Mucosa of descending colon (tissue), 3 donors: Measurements from ENCODE around the gene SPINK4. TPM values are rescaled to one million over a fixed set of nuclear protein-coding genes. Genes with fewer than 3 reads are reported as not detected.
A peak's percentile ranks its signal among the peaks of the same experiment; 100 is the strongest.

Source experiments
- ATAC-seq: fragments of 200-7000 bp; cut with Tn5 transposase; one replicate; pipeline ENCODE4 v1.9.1; 2020; ENCODE audit warnings: mild to moderate bottlenecking, moderate library complexity
- DNase-seq, 3 donors: peaks; one replicate each; pipeline ENCODE4 v3.0.0-alpha.2; 2020
- H3K36me3 ChIP-seq: fragments of 200-600 bp; one replicate; pipeline ENCODE4 v1.8.0; 2021; ENCODE audit warnings: low read depth, mild to moderate bottlenecking
- H3K4me1 ChIP-seq: fragments of 200-600 bp; one replicate; pipeline ENCODE4 v1.8.0; 2021; ENCODE audit warnings: low read depth, mild to moderate bottlenecking
- H3K4me3 ChIP-seq: fragments of 200-600 bp; one replicate; pipeline ENCODE4 v1.8.0; 2021; ENCODE audit warnings: mild to moderate bottlenecking
- H3K9me3 ChIP-seq: fragments of 200-600 bp; one replicate; pipeline ENCODE4 v1.8.0; 2021; ENCODE audit warnings: mild to moderate bottlenecking
- intact Hi-C, 2 donors: fragments of 100-400 bp; cut with DNase I in 1 of 2; cut with micrococcal nuclease in 1 of 2; formaldehyde crosslinking; loops; one replicate each; pipeline versions ENCODE4 v1.11.0 to v1.11.1; 2022; cut with DNase I, micrococcal nuclease
- long read RNA-seq, 2 donors: library from polyadenylated mRNA; unstranded; transcript quantifications; one replicate each; pipeline ENCODE4 v2.0.0, GENCODE V29; 2019 to 2021
- total RNA-seq, 3 donors: library from RNA; stranded (reverse); fragmentation: NEBNext Ultra II Directional in 2 of 3; extraction: Animal tissue kit (Norgen Biotek cat#: 25700) in 2 of 3; gene quantifications; one replicate each; pipeline versions ENCODE4 v1.2.1 to v1.2.4, GENCODE V29; 2021 to 2023
- TF ChIP-seq, protein P1 (sequence below): fragments of 200-600 bp; IDR thresholded peaks from one replicate; pipeline ENCODE4 v1.8.0; 2022; ENCODE audit warnings: antibody characterized with exemption, mild to moderate bottlenecking
- donor health status: DM: no; HTN: no; CAD: no; lungs with moderate emphysema.
- donor health status: DM: no; HTN: no; CAD: no.
- donor health status: DM: no; HTN: yes; CAD: no.

The SPINK4 gene, protein sequence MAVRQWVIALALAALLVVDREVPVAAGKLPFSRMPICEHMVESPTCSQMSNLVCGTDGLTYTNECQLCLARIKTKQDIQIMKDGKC
- 10 to 100 TPM; 13.2 to 85.2 (median 33.3) TPM for total RNA-seq
- long read RNA-seq, donor 1, partial matches to known transcripts, result 0 of 1 reads
- long read RNA-seq, donor 1, other reads (novel, unspliced or antisense), result 0 of 1 reads
- long read RNA-seq, donor 2, transcript SPINK4-201 (4 exons, 402 nt), result major isoform, 34 of 34 reads
- long read RNA-seq, donor 2, partial matches to known transcripts, result 0 of 34 reads
- long read RNA-seq, donor 2, other reads (novel, unspliced or antisense), result 0 of 34 reads

- ATAC-seq, result peak; percentile 71
- TF ChIP-seq, protein P1, sequence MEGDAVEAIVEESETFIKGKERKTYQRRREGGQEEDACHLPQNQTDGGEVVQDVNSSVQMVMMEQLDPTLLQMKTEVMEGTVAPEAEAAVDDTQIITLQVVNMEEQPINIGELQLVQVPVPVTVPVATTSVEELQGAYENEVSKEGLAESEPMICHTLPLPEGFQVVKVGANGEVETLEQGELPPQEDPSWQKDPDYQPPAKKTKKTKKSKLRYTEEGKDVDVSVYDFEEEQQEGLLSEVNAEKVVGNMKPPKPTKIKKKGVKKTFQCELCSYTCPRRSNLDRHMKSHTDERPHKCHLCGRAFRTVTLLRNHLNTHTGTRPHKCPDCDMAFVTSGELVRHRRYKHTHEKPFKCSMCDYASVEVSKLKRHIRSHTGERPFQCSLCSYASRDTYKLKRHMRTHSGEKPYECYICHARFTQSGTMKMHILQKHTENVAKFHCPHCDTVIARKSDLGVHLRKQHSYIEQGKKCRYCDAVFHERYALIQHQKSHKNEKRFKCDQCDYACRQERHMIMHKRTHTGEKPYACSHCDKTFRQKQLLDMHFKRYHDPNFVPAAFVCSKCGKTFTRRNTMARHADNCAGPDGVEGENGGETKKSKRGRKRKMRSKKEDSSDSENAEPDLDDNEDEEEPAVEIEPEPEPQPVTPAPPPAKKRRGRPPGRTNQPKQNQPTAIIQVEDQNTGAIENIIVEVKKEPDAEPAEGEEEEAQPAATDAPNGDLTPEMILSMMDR, result no peak
- Histone ChIP-seq H3K4me3 (no peak within 1 kb of the TSS), H3K9me3 (no peaks in the 10 kb centered on the region), H3K36me3 (no peaks in the 10 kb centered on the region), H3K4me1 (peaks cover 9% of the 10 kb centered on the region)
- DNase-seq, result no peak
- intact Hi-C loops, result no loop called here
These were observed at the start of gene SPINK4 for GRCh38 chr9:33239921-33240320. SPINK4 (plus strand) TSS chr9:33240167; CDS start chr9:33240209, 42 bp downstream.

DNA sequence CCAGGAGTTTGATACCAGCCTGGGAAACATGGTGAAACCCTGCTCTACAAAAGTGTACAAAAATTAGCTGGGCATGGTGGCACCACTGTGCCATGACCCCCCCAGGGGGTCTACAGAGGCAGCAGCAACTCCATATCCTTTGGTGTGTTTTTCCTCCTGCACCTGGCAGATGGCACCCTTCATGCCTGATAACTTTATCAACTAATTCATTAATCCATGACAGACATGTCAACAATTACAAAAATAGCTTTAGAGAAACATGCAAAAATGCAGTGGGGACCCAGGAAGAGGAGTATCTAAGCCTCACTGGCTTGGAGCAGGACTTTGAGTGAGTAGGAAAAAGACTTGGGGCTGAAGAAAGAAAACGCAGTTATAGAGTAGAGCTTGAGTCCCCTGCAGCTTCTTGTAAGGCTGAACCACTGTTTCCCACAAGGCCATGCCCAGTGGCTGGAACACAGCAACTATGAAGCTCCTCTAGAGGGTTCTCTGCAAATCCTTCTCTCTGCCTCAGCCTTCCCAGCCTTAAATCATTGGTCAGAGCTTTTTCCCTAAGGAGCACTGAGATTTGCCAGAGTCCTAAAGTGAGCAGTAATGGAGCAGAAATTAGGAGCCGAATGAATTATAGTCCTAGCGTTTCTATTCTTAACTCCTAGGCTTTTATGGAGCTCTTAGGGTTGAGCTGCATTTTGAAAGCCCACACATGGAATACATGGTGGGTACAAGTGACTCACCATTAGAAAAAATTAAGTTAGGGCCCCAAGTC lies 47.3 kb upstream of the SPINK4 start:
- DNase-seq, result no peak

GRCh38 chr9:33193818-33194217 lies 46.1 kb upstream of the SPINK4 start:
- TF ChIP-seq, protein P1, result no peak
- peak; percentile 54 for ATAC-seq
- Histone ChIP-seq H3K4me3 (no peak overlapping the region), H3K36me3 (no peaks in the 10 kb centered on the region), H3K9me3 (no peaks in the 10 kb centered on the region), H3K4me1 (no peaks in the 10 kb centered on the region)
- intact Hi-C loops, result no loop called here
- DNase-seq, result no peak

More for the DNA sequence above, 47.3 kb upstream of the SPINK4 start:
- Histone ChIP-seq H3K4me1 (no peaks in the 10 kb centered on the region), H3K4me3 (no peak overlapping the region), H3K36me3 (no peaks in the 10 kb centered on the region), H3K9me3 (no peaks in the 10 kb centered on the region)
- TF ChIP-seq, protein P1, result no peak
- ATAC-seq, result no peak
- intact Hi-C loops, result no loop called here

DNA sequence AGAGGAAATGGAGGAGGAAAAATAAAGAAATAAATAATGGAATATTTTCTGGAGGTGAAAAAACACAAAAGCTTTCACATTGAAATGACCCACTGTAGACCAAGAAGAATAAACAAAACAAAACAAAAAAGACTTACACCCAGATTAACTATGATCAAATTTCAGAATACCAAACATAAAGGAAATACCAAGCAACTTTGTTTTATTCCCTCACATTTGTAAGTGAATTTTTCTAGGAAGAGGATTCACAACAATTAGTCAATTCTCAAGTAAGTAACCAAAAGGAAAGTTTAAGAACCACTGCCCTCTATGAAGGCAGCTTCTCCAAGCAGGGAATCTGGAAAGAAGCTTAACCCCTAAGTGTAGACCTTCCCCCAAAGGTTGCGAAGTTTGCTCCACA lies 43.2 kb upstream of the SPINK4 start:
- DNase-seq, result no peak
- ATAC-seq, result no peak
- TF ChIP-seq, protein P1, result no peak
- H3K4me3 ChIP-seq, result no peak overlapping the region
- H3K4me1 ChIP-seq, result no peaks in the 10 kb centered on the region
- no peaks in the 10 kb centered on the region for H3K36me3 ChIP-seq
- intact Hi-C loops, result no loop called here
- H3K9me3 ChIP-seq, result no peaks in the 10 kb centered on the region

- H3K4me3 ChIP-seq, result no peak overlapping the region
- intact Hi-C loops, result no loop called here
- TF ChIP-seq, protein P1, result no peak
- peak; percentile 54 for ATAC-seq
- peak in 1 of 3 donors; percentile 23 for DNase-seq
- H3K36me3 ChIP-seq, result no peaks in the 10 kb centered on the region
- H3K9me3 ChIP-seq, result no peaks in the 10 kb centered on the region
- H3K4me1 ChIP-seq, result no peaks in the 10 kb centered on the region
These were observed 42.5 kb upstream of the SPINK4 start for GRCh38 chr9:33197279-33198152.
